Measurements from ENCODE around the gene ACTN2.
A peak's percentile ranks its signal among the peaks of the same experiment; 100 is the strongest.
"Not testable (repeated sequence)": the region's sequence is repeated elsewhere in the genome, so short reads cannot be mapped to it uniquely, and the experiment has no call there.

ACTN2 gene

DNA sequence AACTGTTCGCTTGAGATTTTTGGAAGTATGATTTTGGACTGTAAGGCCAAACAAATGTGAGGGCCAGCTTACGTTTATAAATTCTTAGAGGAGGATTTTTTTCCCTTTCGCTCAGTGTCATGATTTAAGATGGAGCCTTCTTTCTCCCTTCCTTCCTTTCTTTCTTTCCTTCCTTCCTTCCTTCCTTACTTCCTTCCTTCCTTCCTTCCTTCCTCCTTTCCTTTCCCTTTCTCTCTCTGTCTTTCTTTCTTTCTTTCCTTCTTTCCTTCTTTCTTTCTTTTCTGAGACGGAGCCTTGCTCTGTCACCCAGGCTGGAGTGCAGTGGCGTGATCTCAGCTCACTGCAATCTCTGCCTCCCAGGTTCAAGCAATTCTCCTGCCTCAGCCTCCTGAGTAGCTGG, 17.4 kb upstream of the ACTN2 start:
- H3K4me1 ChIP-seq (ENCODE audit: control insufficient read depth, insufficient read depth, low read length); H3K9ac ChIP-seq (ENCODE audit: low read length in 2 of 2); H3K4me3 ChIP-seq (ENCODE audit: low read length in 2 of 2); H3K36me3 ChIP-seq (ENCODE audit: control insufficient read depth in 2 of 2, insufficient read depth in 2 of 2, low read length in 2 of 2); H3K27ac ChIP-seq (ENCODE audit: low read length); H3K9me3 ChIP-seq (ENCODE audit: control insufficient read depth in 2 of 2, low read length in 2 of 2); H3K27me3 ChIP-seq (ENCODE audit: control insufficient read depth in 1 of 2, insufficient read depth in 2 of 2, low read length in 2 of 2): not testable (repeated sequence)

DNA sequence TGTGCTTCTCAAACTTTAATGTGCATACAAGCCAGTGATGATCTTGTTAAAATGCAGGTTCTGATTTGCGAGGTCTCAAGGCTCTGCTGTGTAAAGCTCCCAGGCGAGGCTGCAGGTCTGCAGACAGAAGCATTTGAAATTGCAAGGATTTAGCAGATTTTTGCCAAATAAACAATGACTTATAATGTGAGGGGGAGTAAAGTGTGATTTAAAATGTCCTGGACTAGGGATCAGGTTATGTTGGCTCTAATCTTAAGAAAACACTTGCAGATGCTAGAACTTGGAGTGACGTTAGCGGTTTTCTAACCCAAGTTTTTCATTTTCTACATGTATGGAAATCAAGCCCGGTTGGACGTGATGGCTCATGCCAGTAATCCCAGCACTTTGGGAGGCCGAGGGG, 16.2 kb upstream of the ACTN2 start:
- Histone ChIP-seq H3K9ac (ENCODE audit: low read length in 2 of 2) (no peak overlapping the region), H3K36me3 (ENCODE audit: control insufficient read depth in 2 of 2, insufficient read depth in 2 of 2, low read length in 2 of 2) (no peaks in the 10 kb centered on the region), H3K27me3 (ENCODE audit: control insufficient read depth in 1 of 2, insufficient read depth in 2 of 2, low read length in 2 of 2) (peaks cover 0 to 5% of the 10 kb centered on the region in 2 donors), H3K27ac (ENCODE audit: low read length) (no peak overlapping the region), H3K9me3 (ENCODE audit: control insufficient read depth in 2 of 2, low read length in 2 of 2) (no peaks in the 10 kb centered on the region), H3K4me3 (ENCODE audit: low read length in 2 of 2) (no peak overlapping the region), H3K4me1 (ENCODE audit: control insufficient read depth, insufficient read depth, low read length) (no peaks in the 10 kb centered on the region)

DNA sequence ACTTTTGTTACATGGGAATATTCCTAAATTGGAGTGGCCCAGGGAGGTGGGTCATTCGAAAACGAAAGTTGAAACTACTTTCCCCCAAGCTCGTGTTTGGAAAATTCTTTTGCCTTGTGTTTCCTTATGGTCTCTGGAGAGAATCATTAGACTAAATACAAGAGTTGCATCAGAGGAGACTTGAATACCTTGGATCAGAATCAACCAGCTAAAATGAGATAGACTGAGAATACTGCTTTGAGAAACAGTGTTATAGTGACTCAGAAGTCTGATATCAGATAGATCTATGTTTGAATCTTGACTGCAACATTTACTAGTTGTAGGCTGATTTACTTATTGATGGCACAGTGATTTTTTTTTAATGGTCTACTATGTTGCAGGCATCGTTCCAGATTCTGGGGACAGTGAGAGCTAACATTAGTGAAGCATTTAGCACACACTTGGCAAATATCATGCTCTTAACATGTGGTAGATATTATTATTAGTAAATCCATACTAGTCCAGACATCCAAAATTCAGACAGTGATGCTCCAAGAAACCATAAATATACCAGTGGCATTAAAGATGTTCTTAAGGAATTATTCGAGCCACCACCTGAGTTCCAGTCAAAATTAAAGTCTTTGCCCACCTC, 12.9 kb upstream of the ACTN2 start:
- no peaks in the 10 kb centered on the region for H3K36me3 ChIP-seq (ENCODE audit: control insufficient read depth in 2 of 2, insufficient read depth in 2 of 2, low read length in 2 of 2)
- H3K4me3 ChIP-seq (ENCODE audit: low read length in 2 of 2) = peak overlapping the region in 1 of 2 donors; percentile 47
- peaks cover 0 to 8% of the 10 kb centered on the region in 2 donors for H3K27me3 ChIP-seq (ENCODE audit: control insufficient read depth in 1 of 2, insufficient read depth in 2 of 2, low read length in 2 of 2)
- no peak overlapping the region for H3K27ac ChIP-seq (ENCODE audit: low read length)
- no peaks in the 10 kb centered on the region for H3K4me1 ChIP-seq (ENCODE audit: control insufficient read depth, insufficient read depth, low read length)
- no peak overlapping the region for H3K9ac ChIP-seq (ENCODE audit: low read length in 2 of 2)
- no peaks in the 10 kb centered on the region for H3K9me3 ChIP-seq (ENCODE audit: control insufficient read depth in 2 of 2, low read length in 2 of 2)

DNA sequence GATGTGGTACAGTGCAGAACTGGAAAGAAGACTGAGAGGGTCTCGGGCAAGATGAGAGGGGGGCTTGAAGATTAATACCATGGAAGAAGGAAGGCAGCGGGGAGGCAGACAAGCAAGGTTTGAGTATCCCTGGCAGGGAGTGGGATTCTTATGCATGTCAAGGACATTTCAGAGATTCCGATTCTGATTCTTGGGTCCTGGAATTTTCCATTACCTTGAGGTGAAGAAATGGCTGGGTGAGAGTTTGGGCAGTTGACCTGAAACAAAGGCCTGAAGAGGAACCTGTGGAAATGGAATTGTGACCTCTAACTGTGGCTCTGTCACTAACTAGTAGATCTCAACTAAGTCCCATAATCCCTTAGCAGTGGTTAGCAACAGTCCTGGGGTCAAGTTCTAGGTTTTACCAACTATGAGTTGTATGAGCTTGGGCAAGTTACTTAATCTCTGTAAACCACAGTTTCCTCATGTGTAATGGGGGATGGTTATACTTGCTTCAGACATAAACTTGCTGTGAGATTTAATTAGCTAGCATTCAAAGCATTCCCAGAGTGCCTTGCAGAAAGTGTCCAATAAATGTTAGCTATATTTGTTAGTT, 8.6 kb upstream of the ACTN2 start:
- H3K4me3 ChIP-seq (ENCODE audit: low read length in 2 of 2) = no peak overlapping the region
- peaks cover 0 to 5% of the 10 kb centered on the region in 2 donors for H3K27me3 ChIP-seq (ENCODE audit: control insufficient read depth in 1 of 2, insufficient read depth in 2 of 2, low read length in 2 of 2)
- no peak overlapping the region for H3K9ac ChIP-seq (ENCODE audit: low read length in 2 of 2)
- no peaks in the 10 kb centered on the region for H3K9me3 ChIP-seq (ENCODE audit: control insufficient read depth in 2 of 2, low read length in 2 of 2)
- H3K4me1 ChIP-seq (ENCODE audit: control insufficient read depth, insufficient read depth, low read length) = no peaks in the 10 kb centered on the region
- no peaks in the 10 kb centered on the region for H3K36me3 ChIP-seq (ENCODE audit: control insufficient read depth in 2 of 2, insufficient read depth in 2 of 2, low read length in 2 of 2)
- H3K27ac ChIP-seq (ENCODE audit: low read length) = no peak overlapping the region

DNA sequence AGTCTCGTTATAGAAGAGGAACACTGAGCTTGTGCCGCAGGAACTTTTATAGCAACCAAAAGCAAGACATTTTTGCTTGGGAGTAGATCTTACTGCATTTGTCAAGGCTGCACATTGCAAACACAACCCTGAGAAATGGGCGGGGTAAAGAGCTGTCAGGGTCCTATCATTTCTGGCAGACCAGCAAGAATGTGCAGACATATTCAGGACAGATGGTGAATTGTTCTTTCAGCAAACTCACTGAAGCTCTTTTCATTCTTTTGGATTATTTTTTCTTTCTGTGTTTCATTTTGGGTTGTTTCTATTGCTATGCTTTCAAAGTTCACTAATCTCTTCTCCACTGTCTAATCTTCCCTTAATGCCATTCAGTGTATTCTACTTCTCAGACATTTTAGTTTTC, 5.1 kb upstream of the ACTN2 start:
- Histone ChIP-seq H3K9ac (ENCODE audit: low read length in 2 of 2) (no peak overlapping the region), H3K4me3 (ENCODE audit: low read length in 2 of 2) (no peak overlapping the region), H3K9me3 (ENCODE audit: control insufficient read depth in 2 of 2, low read length in 2 of 2) (no peaks in the 10 kb centered on the region), H3K36me3 (ENCODE audit: control insufficient read depth in 2 of 2, insufficient read depth in 2 of 2, low read length in 2 of 2) (no peaks in the 10 kb centered on the region), H3K27ac (ENCODE audit: low read length) (no peak overlapping the region), H3K4me1 (ENCODE audit: control insufficient read depth, insufficient read depth, low read length) (no peaks in the 10 kb centered on the region), H3K27me3 (ENCODE audit: control insufficient read depth in 1 of 2, insufficient read depth in 2 of 2, low read length in 2 of 2) (peaks cover 0 to 3% of the 10 kb centered on the region in 2 donors)

DNA sequence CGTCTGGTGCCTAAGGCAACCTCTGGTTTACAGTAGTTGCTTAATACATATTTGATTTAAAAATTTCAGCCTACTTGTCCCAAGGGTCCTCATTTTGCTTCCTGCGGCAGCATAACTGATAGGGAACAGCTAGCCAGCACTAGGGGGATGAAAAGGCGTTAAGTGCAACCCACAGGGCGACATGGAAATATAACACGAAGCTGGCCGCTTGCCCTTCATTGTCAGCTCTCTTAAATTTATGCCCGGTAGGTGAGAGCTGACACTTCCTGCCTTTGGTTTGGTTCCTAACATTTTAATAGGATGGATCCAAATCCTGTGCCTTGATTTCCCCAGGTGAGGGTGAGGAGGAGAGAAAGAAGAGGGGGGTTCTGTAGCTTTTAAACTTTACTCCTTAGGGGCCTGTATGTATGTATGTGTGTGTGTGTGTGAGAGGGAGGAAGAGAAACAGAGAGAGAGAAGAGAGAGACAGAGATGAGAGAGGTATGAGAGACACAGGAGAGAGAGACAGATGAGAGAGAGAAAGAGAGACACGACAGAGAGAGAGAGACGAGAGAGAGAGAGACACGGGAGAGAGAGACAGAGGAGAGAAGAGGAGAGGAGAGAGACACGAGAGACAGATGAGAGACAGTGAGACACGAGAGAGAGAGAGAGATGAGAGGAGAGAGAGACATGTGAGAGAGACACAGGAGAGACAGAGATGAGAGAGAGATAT, 938 bp upstream of the ACTN2 start:
- no peak overlapping the region for H3K4me3 ChIP-seq (ENCODE audit: low read length in 2 of 2)
- no peaks in the 10 kb centered on the region for H3K9me3 ChIP-seq (ENCODE audit: control insufficient read depth in 2 of 2, low read length in 2 of 2)
- no peak overlapping the region for H3K27ac ChIP-seq (ENCODE audit: low read length)
- H3K27me3 ChIP-seq (ENCODE audit: control insufficient read depth in 1 of 2, insufficient read depth in 2 of 2, low read length in 2 of 2) = peaks cover 0 to 26% of the 10 kb centered on the region in 2 donors
- H3K4me1 ChIP-seq (ENCODE audit: control insufficient read depth, insufficient read depth, low read length) = peaks cover 15% of the 10 kb centered on the region
- H3K36me3 ChIP-seq (ENCODE audit: control insufficient read depth in 2 of 2, insufficient read depth in 2 of 2, low read length in 2 of 2) = no peaks in the 10 kb centered on the region
- no peak overlapping the region for H3K9ac ChIP-seq (ENCODE audit: low read length in 2 of 2)

DNA sequence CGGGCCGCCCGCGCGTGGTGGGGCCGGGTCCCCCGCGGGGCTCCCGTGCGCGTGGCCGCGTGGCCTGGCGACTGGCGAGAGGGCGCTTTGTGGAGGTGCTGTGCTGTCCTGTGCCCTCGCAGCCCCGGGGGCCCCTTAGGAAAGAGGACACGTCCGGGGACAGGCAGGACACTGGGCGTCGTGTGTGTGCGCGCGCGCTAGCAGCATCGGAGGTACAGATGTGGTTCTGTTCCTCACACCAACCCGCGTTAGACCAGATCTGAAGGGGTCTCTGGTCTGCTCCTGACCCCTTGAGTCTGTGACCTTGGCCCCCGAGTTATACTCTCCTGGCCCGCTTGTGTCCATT, 489 bp downstream of the ACTN2 start:
- peaks cover 0 to 26% of the 10 kb centered on the region in 2 donors for H3K27me3 ChIP-seq (ENCODE audit: control insufficient read depth in 1 of 2, insufficient read depth in 2 of 2, low read length in 2 of 2)
- peaks cover 15% of the 10 kb centered on the region for H3K4me1 ChIP-seq (ENCODE audit: control insufficient read depth, insufficient read depth, low read length)
- H3K9me3 ChIP-seq (ENCODE audit: control insufficient read depth in 2 of 2, low read length in 2 of 2) = no peaks in the 10 kb centered on the region
- H3K4me3 ChIP-seq (ENCODE audit: low read length in 2 of 2) = peak overlapping the region; percentile 53 to 72
- H3K9ac ChIP-seq (ENCODE audit: low read length in 2 of 2) = peak overlapping the region; percentile 13 to 42
- H3K36me3 ChIP-seq (ENCODE audit: control insufficient read depth in 2 of 2, insufficient read depth in 2 of 2, low read length in 2 of 2) = no peaks in the 10 kb centered on the region
- H3K27ac ChIP-seq (ENCODE audit: low read length) = peak overlapping the region; percentile 11

DNA sequence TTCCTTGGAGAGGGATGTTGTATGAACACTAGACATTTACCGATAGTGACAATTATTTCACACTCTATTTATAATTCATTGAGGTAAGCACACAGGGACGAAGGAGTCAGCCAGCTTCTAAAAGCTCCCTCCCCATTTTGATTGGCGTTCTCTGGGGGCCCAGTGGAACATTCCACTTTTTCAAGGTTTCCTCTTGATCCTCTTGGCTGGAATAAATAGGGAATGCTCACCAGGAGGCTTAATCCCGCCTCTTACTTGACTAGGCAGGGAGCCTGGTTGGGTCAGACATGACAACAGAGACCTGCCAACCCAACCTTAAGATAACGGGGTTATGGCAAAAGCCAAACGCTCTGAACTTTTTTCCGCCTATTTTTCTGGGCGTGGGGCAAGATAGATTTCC, 974 bp downstream of the ACTN2 start:
- Histone ChIP-seq H3K27me3 (ENCODE audit: control insufficient read depth in 1 of 2, insufficient read depth in 2 of 2, low read length in 2 of 2) (peaks cover 2 to 26% of the 10 kb centered on the region in 2 donors), H3K36me3 (ENCODE audit: control insufficient read depth in 2 of 2, insufficient read depth in 2 of 2, low read length in 2 of 2) (no peaks in the 10 kb centered on the region), H3K9me3 (ENCODE audit: control insufficient read depth in 2 of 2, low read length in 2 of 2) (no peaks in the 10 kb centered on the region), H3K4me1 (ENCODE audit: control insufficient read depth, insufficient read depth, low read length) (peaks cover 15% of the 10 kb centered on the region), H3K27ac (ENCODE audit: low read length) (peak overlapping the region; percentile 11), H3K9ac (ENCODE audit: low read length in 2 of 2) (no peak overlapping the region), H3K4me3 (ENCODE audit: low read length in 2 of 2) (peak overlapping the region in 1 of 2 donors; percentile 72)

DNA sequence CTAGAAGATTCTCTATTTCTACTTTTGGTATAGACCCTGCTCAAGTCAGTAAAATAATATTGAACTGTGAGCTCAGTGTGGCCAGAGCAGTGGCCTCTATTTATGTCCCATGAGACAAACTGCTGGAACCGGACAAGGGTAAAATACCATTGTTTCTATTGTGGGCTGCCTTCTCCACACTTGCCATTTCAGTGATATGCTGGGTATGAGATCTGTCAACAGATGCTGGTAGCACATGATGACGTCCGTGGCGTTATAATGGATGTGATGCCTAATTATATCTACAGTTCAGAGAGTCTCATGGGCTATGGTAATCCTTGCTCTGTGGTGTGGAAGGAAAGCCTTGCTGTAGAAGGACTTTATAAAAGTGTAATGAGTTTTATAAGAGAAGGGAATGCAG, 2.4 kb downstream of the ACTN2 start:
- Histone ChIP-seq H3K36me3 (ENCODE audit: control insufficient read depth in 2 of 2, insufficient read depth in 2 of 2, low read length in 2 of 2) (no peaks in the 10 kb centered on the region), H3K9ac (ENCODE audit: low read length in 2 of 2) (no peak overlapping the region), H3K27me3 (ENCODE audit: control insufficient read depth in 1 of 2, insufficient read depth in 2 of 2, low read length in 2 of 2) (peaks cover 2 to 30% of the 10 kb centered on the region in 2 donors), H3K27ac (ENCODE audit: low read length) (no peak overlapping the region), H3K9me3 (ENCODE audit: control insufficient read depth in 2 of 2, low read length in 2 of 2) (no peaks in the 10 kb centered on the region), H3K4me1 (ENCODE audit: control insufficient read depth, insufficient read depth, low read length) (peaks cover 15% of the 10 kb centered on the region), H3K4me3 (ENCODE audit: low read length in 2 of 2) (peak overlapping the region in 1 of 2 donors; percentile 23)

DNA sequence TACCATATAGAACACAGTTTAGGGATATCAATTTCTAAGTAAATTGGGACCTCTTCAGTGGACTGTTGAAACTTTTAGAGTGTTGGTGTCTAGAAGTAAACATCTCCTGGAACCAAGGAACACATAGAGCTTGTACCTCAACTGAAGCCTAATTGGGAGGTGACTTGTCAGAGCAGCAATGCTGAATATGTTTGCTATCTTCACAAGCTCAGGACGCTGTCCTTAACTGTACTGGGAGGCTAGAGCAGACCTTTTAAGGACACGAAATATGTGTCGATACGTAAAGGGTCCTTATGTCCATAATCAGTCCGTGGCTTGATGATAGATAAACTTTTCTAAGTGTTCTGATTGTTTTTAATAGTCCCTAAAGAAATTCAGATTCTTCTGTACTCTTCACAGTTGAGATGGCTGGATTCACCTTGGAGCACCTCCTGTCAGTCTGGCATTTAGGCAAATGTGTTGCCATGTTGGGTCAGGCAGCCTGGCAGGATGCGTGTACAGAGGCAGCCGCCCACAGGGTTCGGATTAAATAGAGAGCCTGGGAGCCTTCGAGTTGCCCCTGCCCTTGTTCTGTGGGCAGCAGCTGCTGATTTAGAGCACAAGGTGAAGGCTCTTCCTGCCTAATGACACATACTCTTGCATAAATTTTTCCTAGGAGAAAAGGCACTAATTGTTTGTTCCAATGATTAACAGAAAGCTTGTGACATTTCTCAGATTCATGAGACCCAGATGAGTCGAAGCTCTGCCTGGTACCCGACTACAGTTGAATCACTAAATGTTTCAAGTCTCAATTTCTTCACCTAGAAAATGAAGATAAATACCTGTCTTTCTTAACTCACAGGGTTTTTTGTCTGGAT, 3.6 kb downstream of the ACTN2 start:
- Histone ChIP-seq H3K27ac (ENCODE audit: low read length) (peak overlapping the region; percentile 31), H3K4me1 (ENCODE audit: control insufficient read depth, insufficient read depth, low read length) (peaks cover 15% of the 10 kb centered on the region), H3K27me3 (ENCODE audit: control insufficient read depth in 1 of 2, insufficient read depth in 2 of 2, low read length in 2 of 2) (peaks cover 2 to 30% of the 10 kb centered on the region in 2 donors), H3K9ac (ENCODE audit: low read length in 2 of 2) (no peak overlapping the region), H3K9me3 (ENCODE audit: control insufficient read depth in 2 of 2, low read length in 2 of 2) (no peaks in the 10 kb centered on the region), H3K4me3 (ENCODE audit: low read length in 2 of 2) (no peak overlapping the region), H3K36me3 (ENCODE audit: control insufficient read depth in 2 of 2, insufficient read depth in 2 of 2, low read length in 2 of 2) (no peaks in the 10 kb centered on the region)

Data from stomach smooth muscle (tissue), 2 donors.